PFSK-1 (cell line): Measurements from ENCODE around the gene EIF3D.

Experiments used
- POLR2AphosphoS5 ChIP-seq: IDR thresholded peaks from 2 replicates; pipeline ENCODE4 v1.6.1; 2012; ENCODE audit warnings: low read depth, mild to moderate bottlenecking, control low read depth, low read length, moderate library complexity
- REST ChIP-seq, 2 experiments: IDR thresholded peaks; 2 replicates each; pipeline versions ENCODE4 v1.6.1 to v1.8.0; 2011 to 2012; ENCODE audit warnings: low read depth in 2 of 2, low read length in 2 of 2, control low read depth in 1 of 2, inconsistent platforms in 1 of 2, mild to moderate bottlenecking in 1 of 2, moderate library complexity in 1 of 2; ENCODE audit not compliant: insufficient read depth in 1 of 2
- SIN3A ChIP-seq: IDR thresholded peaks from 2 replicates; pipeline ENCODE4 v1.6.1; 2012; ENCODE audit warnings: mild to moderate bottlenecking, low read length, moderate library complexity, borderline replicate concordance; ENCODE audit not compliant: insufficient read depth
- TAF1 ChIP-seq: IDR thresholded peaks from 2 replicates; pipeline ENCODE4 v1.6.1; 2012; ENCODE audit warnings: low read length, control low read depth, borderline replicate concordance; ENCODE audit not compliant: insufficient read depth

GRCh38 chr22:36560001-36560400 lies 31.0 kb upstream of the EIF3D start:
- TF ChIP-seq REST (IDR thresholded peaks at IDR 0.05; ENCODE audit: insufficient read depth in 1 of 2, low read depth in 2 of 2, low read length in 2 of 2) (no peak), POLR2AphosphoS5 (no peak), SIN3A (no peak), TAF1 (no peak)
